ENCODE measurements around the gene CROCC2. TPM values are rescaled to one million over a fixed set of nuclear protein-coding genes. Genes with fewer than 3 reads are reported as not detected.

CROCC2 gene
- total RNA-seq = not detected

GRCh38 chr2:240906141-240906910 is at the start of gene CROCC2:
CROCC2 (plus strand) TSS chr2:240906336; CDS start chr2:240906514, 178 bp downstream.
- TF ChIP-seq CTCF (IDR thresholded peaks at IDR 0.05) = no peak
- Histone ChIP-seq H3K4me1 (ENCODE audit: control insufficient read depth in 1 of 2, low read depth in 2 of 2) (no peaks in the 10 kb centered on the region), H3K9me3 (no peaks in the 10 kb centered on the region), H3K27ac (no peak within 1 kb of the TSS), H3K27me3 (replicated peaks; ENCODE audit: insufficient read depth) (no peaks in the 10 kb centered on the region), H3K4me3 (no peak within 1 kb of the TSS), H3K36me3 (no peaks in the 10 kb centered on the region)
- DNase-seq (ENCODE audit: low spot score) (no peak), ATAC-seq (ENCODE audit: insufficient number of reproducible peaks, low FRiP score, low read depth) (no peak)

- no peak for ATAC-seq (ENCODE audit: insufficient number of reproducible peaks, low FRiP score, low read depth)
- H3K27me3 ChIP-seq (replicated peaks; ENCODE audit: insufficient read depth) = no peaks in the 10 kb centered on the region
- no peak overlapping the region for H3K27ac ChIP-seq
- H3K4me1 ChIP-seq (ENCODE audit: control insufficient read depth in 1 of 2, low read depth in 2 of 2) = no peaks in the 10 kb centered on the region
- no peak overlapping the region for H3K4me3 ChIP-seq
- H3K9me3 ChIP-seq = no peaks in the 10 kb centered on the region
- DNase-seq (ENCODE audit: low spot score) = no peak
- no peaks in the 10 kb centered on the region for H3K36me3 ChIP-seq
- TF ChIP-seq CTCF (IDR thresholded peaks at IDR 0.05) = no peak
Observed at GRCh38 chr2:240857039-240858008, 48.8 kb upstream of the CROCC2 start.

GRCh38 chr2:240858321-240858720 is 47.8 kb upstream of the CROCC2 start:
- H3K36me3 ChIP-seq = no peaks in the 10 kb centered on the region
- no peak for TF ChIP-seq CTCF (IDR thresholded peaks at IDR 0.05)
- no peak for ATAC-seq (ENCODE audit: insufficient number of reproducible peaks, low FRiP score, low read depth)
- no peaks in the 10 kb centered on the region for H3K27me3 ChIP-seq (replicated peaks; ENCODE audit: insufficient read depth)
- no peak overlapping the region for H3K27ac ChIP-seq
- no peaks in the 10 kb centered on the region for H3K9me3 ChIP-seq
- H3K4me1 ChIP-seq (ENCODE audit: control insufficient read depth in 1 of 2, low read depth in 2 of 2) = no peaks in the 10 kb centered on the region
- H3K4me3 ChIP-seq = no peak overlapping the region
- DNase-seq (ENCODE audit: low spot score) = no peak

- no peak for ATAC-seq (ENCODE audit: insufficient number of reproducible peaks, low FRiP score, low read depth)
- H3K9me3 ChIP-seq = no peaks in the 10 kb centered on the region
- no peak overlapping the region for H3K27ac ChIP-seq
- no peaks in the 10 kb centered on the region for H3K27me3 ChIP-seq (replicated peaks; ENCODE audit: insufficient read depth)
- no peak for DNase-seq (ENCODE audit: low spot score)
- H3K36me3 ChIP-seq = no peaks in the 10 kb centered on the region
- no peaks in the 10 kb centered on the region for H3K4me1 ChIP-seq (ENCODE audit: control insufficient read depth in 1 of 2, low read depth in 2 of 2)
- TF ChIP-seq CTCF (IDR thresholded peaks at IDR 0.05) = no peak
- H3K4me3 ChIP-seq = no peak overlapping the region
Observed at GRCh38 chr2:240858871-240859270, 47.3 kb upstream of the CROCC2 start.

DNA sequence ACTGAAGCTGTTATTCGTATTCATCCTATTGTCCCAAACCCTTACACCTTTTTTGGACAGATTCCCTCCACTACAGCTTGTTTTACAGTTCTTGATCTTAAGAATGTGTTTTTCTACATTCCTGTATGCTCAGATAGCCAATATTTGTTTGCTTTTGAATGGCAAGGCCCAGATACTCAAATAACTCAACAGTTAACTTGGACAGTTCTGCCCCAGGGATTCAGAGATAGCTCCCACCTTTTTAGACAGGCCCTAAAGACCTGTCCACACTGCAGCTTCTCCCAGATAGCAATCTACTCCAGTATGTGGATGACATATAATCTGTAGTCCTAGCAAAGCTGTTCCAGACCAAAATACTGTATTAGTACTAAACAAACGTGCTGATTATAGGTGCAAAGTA is 44.6 kb upstream of the CROCC2 start:
- DNase-seq (ENCODE audit: low spot score) (no peak), ATAC-seq (ENCODE audit: insufficient number of reproducible peaks, low FRiP score, low read depth) (no peak)
- no peak overlapping the region for H3K27ac ChIP-seq
- no peak for TF ChIP-seq CTCF (IDR thresholded peaks at IDR 0.05)
- H3K9me3 ChIP-seq = no peaks in the 10 kb centered on the region
- no peaks in the 10 kb centered on the region for H3K4me1 ChIP-seq (ENCODE audit: control insufficient read depth in 1 of 2, low read depth in 2 of 2)
- H3K4me3 ChIP-seq = no peak overlapping the region
- no peaks in the 10 kb centered on the region for H3K36me3 ChIP-seq
- no peaks in the 10 kb centered on the region for H3K27me3 ChIP-seq (replicated peaks; ENCODE audit: insufficient read depth)
